ENCODE measurements around the gene NRXN3.
"Not testable (repeated sequence)": the region's sequence is repeated elsewhere in the genome, so short reads cannot be mapped to it uniquely, and the experiment has no call there.

Gene NRXN3

GRCh38 chr14:79734656-79735055 lies 1564.5 kb downstream of the NRXN3 start:
- DNase-seq (ENCODE audit: low spot score), result no peak

- no peak for DNase-seq (ENCODE audit: low spot score)
Observed at GRCh38 chr14:79735121-79735520, 1564.9 kb downstream of the NRXN3 start.

- DNase-seq (ENCODE audit: low spot score), result no peak
Observed at GRCh38 chr14:79740066-79740601, 1570.0 kb downstream of the NRXN3 start.

GRCh38 chr14:79742142-79742541 lies 1572.0 kb downstream of the NRXN3 start:
- DNase-seq (ENCODE audit: low spot score), result no peak

GRCh38 chr14:79745046-79745445 lies 1574.9 kb downstream of the NRXN3 start:
- no peak for DNase-seq (ENCODE audit: low spot score)

- no peak for DNase-seq (ENCODE audit: low spot score)
Observed at GRCh38 chr14:79749065-79749464, 1578.9 kb downstream of the NRXN3 start.

GRCh38 chr14:79758985-79759384 lies 1588.8 kb downstream of the NRXN3 start:
- no peak for DNase-seq (ENCODE audit: low spot score)

GRCh38 chr14:79764323-79764722 lies 1594.2 kb downstream of the NRXN3 start:
- DNase-seq (ENCODE audit: low spot score), result no peak

- no peak for DNase-seq (ENCODE audit: low spot score)
Observed at GRCh38 chr14:79766511-79766910, 1596.3 kb downstream of the NRXN3 start.

GRCh38 chr14:79767251-79767650 lies 1597.1 kb downstream of the NRXN3 start:
- no peak for DNase-seq (ENCODE audit: low spot score)

- DNase-seq (ENCODE audit: low spot score), result not testable (repeated sequence)
Observed at GRCh38 chr14:79767721-79768120, 1597.5 kb downstream of the NRXN3 start.

GRCh38 chr14:79781882-79782281 lies 1611.7 kb downstream of the NRXN3 start:
- no peak for DNase-seq (ENCODE audit: low spot score)

- DNase-seq (ENCODE audit: low spot score), result no peak
Observed at GRCh38 chr14:79783041-79783440, 1612.9 kb downstream of the NRXN3 start.

GRCh38 chr14:79786522-79786921 lies 1616.3 kb downstream of the NRXN3 start:
- DNase-seq (ENCODE audit: low spot score), result no peak

- no peak for DNase-seq (ENCODE audit: low spot score)
Observed at GRCh38 chr14:79788346-79788745, 1618.2 kb downstream of the NRXN3 start.

- no peak for DNase-seq (ENCODE audit: low spot score)
Observed at GRCh38 chr14:79791055-79791732, 1621.0 kb downstream of the NRXN3 start.

- no peak for DNase-seq (ENCODE audit: low spot score)
Observed at GRCh38 chr14:79802093-79802492, 1631.9 kb downstream of the NRXN3 start.

GRCh38 chr14:79805636-79806035 lies 1635.5 kb downstream of the NRXN3 start:
- DNase-seq (ENCODE audit: low spot score), result no peak

GRCh38 chr14:79809849-79810612 lies 1639.9 kb downstream of the NRXN3 start:
- no peak for DNase-seq (ENCODE audit: low spot score)

GRCh38 chr14:79820866-79821535 lies 1650.8 kb downstream of the NRXN3 start:
- no peak for DNase-seq (ENCODE audit: low spot score)

GRCh38 chr14:79822034-79822433 lies 1651.9 kb downstream of the NRXN3 start:
- no peak for DNase-seq (ENCODE audit: low spot score)

- no peak for DNase-seq (ENCODE audit: low spot score)
Observed at GRCh38 chr14:79825046-79825521, 1654.9 kb downstream of the NRXN3 start.

- no peak for DNase-seq (ENCODE audit: low spot score)
Observed at GRCh38 chr14:79826362-79826761, 1656.2 kb downstream of the NRXN3 start.

Data from hematopoietic multipotent progenitor cell treated with erythropoietin and hydrocortisone succinate and interleukin-3 and kit ligand, for 15 days (in vitro differentiated cells).